Liver (tissue), 3 donors: ENCODE data around the gene CFAP299.

Source experiments
- CTCF ChIP-seq: fragments of 150-350 bp; IDR thresholded peaks from 2 replicates; pipeline ENCODE4 v1.5.1; 2017; ENCODE audit warnings: improper control_type of control experiment, low read depth, low read length; ENCODE audit not compliant: missing input control
- HNF4G ChIP-seq: IDR thresholded peaks from 2 replicates; pipeline ENCODE4 v1.6.1; 2016; ENCODE audit warnings: antibody characterized with exemption
- MAX ChIP-seq: IDR thresholded peaks from 2 replicates; pipeline ENCODE4 v1.6.1; 2016; ENCODE audit warnings: antibody characterized with exemption
- NR2F2 ChIP-seq: IDR thresholded peaks from 2 replicates; pipeline ENCODE4 v1.6.1; 2016; ENCODE audit warnings: antibody characterized with exemption
- RAD21 ChIP-seq, 2 donors: IDR thresholded peaks; 2 replicates each; pipeline ENCODE4 v1.6.1; 2016; ENCODE audit warnings: antibody characterized with exemption in 2 of 2, mild to moderate bottlenecking in 2 of 2
- REST ChIP-seq: IDR thresholded peaks from 2 replicates; pipeline ENCODE4 v1.6.1; 2016; ENCODE audit warnings: antibody characterized with exemption, mild to moderate bottlenecking
- RXRA ChIP-seq, 2 donors: IDR thresholded peaks; 2 replicates each; pipeline ENCODE4 v1.6.1; 2017 to 2018; ENCODE audit warnings: antibody characterized with exemption in 2 of 2, mild to moderate bottlenecking in 1 of 2
- SP1 ChIP-seq: IDR thresholded peaks from 2 replicates; pipeline ENCODE4 v1.6.1; 2018; ENCODE audit warnings: antibody characterized with exemption, mild to moderate bottlenecking
- TAF1 ChIP-seq: conservative IDR thresholded peaks from 2 replicates; pipeline ENCODE4 v1.6.1; 2016; ENCODE audit warnings: antibody characterized with exemption, mild to moderate bottlenecking
- YY1 ChIP-seq: IDR thresholded peaks from 2 replicates; pipeline ENCODE4 v1.6.1; 2016; ENCODE audit warnings: antibody characterized with exemption, mild to moderate bottlenecking
- ZBTB33 ChIP-seq: IDR thresholded peaks from 2 replicates; pipeline ENCODE4 v1.6.1; 2016; ENCODE audit warnings: antibody characterized with exemption
- donor health status: healthy.
- donor health status: healthy.

GRCh38 chr4:80909938-80910337, 574.4 kb downstream of the CFAP299 start:
- TF ChIP-seq CTCF: no peak
- no peak for TF ChIP-seq SP1
- TF ChIP-seq NR2F2: no peak
- no peak for TF ChIP-seq MAX
- TF ChIP-seq REST: peak; percentile 34
- TF ChIP-seq RAD21 (IDR thresholded peaks at IDR 0.05): no peak
- peak; percentile 40 for TF ChIP-seq YY1
- TF ChIP-seq HNF4G: no peak
- no peak for TF ChIP-seq ZBTB33
- no peak for TF ChIP-seq TAF1
- TF ChIP-seq RXRA (IDR thresholded peaks at IDR 0.05): peak in 1 of 2 donors; percentile 57
